HFF-Myc (cell line): ENCODE results near the gene EPC1.
"Not testable (repeated sequence)": the region's sequence is repeated elsewhere in the genome, so short reads cannot be mapped to it uniquely, and the experiment has no call there.

ENCODE experiments used
- DNase-seq: peaks from one replicate; pipeline ENCODE4 v3.0.0-alpha.2; 2011; ENCODE audit warnings: low read depth; ENCODE audit errors: extremely low read depth
- H3K4me3 ChIP-seq: replicated peaks from 2 replicates; pipeline ENCODE4 v1.5.1; 2011; ENCODE audit warnings: low read depth, mild to moderate bottlenecking, control low read depth, low read length
- TF ChIP-seq, protein P1 (sequence below): IDR thresholded peaks from 2 replicates; pipeline ENCODE4 v1.5.1; 2012; ENCODE audit warnings: mild to moderate bottlenecking, low read depth, low read length, control low read depth; ENCODE audit errors: missing control alignments

The EPC1 gene

DNA sequence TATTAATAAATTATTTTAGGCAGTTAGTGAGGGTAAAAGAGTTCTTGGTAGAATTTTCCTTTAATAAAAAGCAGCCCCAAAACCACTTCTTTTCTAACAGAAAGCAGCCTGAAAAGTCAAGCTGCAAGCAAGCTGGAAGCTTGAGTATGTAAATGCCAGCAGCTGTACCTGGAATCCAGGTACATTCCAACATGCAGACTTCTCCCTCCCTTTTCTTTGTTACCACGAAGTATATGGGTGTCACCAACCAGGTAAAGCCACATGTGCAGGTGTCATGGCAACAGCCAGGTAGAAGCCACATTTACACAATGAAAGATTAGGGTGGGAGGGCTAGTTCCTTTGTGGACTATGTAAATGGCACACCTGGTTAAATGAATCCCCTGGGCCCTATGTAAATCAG lies 114.6 kb downstream of the EPC1 start:
- DNase-seq: no peak
- no peak overlapping the region for H3K4me3 ChIP-seq
- TF ChIP-seq, protein P1, sequence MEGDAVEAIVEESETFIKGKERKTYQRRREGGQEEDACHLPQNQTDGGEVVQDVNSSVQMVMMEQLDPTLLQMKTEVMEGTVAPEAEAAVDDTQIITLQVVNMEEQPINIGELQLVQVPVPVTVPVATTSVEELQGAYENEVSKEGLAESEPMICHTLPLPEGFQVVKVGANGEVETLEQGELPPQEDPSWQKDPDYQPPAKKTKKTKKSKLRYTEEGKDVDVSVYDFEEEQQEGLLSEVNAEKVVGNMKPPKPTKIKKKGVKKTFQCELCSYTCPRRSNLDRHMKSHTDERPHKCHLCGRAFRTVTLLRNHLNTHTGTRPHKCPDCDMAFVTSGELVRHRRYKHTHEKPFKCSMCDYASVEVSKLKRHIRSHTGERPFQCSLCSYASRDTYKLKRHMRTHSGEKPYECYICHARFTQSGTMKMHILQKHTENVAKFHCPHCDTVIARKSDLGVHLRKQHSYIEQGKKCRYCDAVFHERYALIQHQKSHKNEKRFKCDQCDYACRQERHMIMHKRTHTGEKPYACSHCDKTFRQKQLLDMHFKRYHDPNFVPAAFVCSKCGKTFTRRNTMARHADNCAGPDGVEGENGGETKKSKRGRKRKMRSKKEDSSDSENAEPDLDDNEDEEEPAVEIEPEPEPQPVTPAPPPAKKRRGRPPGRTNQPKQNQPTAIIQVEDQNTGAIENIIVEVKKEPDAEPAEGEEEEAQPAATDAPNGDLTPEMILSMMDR: no peak

DNA sequence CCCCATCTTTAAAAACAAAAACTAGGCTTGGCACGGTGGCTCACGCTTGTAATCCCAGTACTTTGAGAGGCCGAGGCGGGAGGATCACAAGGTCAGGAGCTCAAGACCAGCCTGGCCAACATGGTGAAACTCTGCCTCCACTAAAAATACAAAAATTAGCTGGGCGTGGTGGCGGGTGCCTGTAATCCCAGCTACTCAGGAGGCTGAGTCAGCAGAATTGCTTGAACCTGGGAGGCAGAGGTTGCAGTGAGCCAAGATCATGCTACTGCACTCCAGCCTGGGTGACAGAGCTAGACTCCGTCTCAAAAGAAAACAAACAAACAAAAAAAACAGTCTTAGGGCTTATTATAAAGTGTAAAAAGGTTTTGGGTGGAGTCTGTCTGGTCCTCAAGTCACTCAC lies 117.2 kb downstream of the EPC1 start:
- not testable (repeated sequence) for DNase-seq, H3K4me3 ChIP-seq

DNA sequence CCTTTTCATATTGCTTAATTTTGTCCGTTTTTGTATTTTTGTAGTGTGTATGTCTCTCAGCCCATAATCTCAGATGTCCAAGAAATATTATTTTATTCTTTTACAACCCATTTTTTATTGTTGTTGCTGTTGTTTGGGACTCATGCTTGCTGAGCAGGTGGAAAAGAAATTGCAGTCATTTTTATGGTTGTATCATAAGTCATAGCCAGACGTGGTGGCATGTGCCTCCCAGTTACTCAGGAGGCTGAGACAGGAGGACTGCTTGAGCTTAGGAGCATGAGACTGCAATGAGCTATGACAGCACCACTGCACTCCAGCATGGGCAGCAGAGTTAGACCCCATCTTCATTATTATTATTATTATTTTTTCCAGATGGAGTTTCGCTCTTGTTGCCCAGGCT lies 117.8 kb downstream of the EPC1 start:
- H3K4me3 ChIP-seq: no peak overlapping the region
- no peak for DNase-seq
- TF ChIP-seq, protein P1: no peak

DNA sequence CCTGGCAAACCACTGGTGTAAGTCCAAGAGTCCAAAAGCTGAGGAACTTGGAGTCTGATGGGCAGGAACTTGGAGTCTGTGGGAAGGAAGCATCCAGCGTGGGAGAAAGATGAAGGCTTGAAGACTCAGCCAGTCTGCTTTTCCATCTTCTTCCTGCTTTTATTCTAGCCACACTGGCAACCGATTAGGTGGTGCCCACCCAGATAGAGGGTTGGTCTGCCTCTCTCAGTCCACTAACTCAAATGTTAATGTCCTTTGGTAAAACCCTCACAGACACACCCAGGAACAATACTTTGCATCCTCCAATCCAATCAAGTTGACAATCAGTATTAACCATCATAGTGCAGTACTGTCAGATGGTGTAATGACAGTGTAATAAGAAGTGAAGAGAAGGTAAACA lies 119.2 kb downstream of the EPC1 start:
- DNase-seq: no peak
- no peak overlapping the region for H3K4me3 ChIP-seq
- TF ChIP-seq, protein P1: no peak

DNA sequence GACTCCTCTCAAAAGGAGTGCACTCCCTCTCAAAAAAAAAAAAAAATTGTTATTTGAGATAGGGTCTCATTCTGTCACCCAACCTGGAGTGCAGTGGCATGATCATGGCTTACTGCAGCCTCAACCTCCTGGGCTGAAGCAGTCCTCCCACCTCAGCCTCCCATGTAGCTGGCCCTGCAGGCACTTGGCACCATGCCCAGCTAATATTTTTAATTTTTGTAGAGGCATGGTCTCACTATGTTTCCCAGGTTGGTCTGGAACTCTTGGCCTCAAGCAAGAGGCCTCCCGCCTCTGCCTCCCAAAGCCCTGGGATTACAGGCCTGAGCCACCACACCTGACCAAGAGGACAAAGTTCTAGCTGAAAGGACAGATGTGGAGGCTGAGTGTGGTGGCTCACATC lies 120.3 kb downstream of the EPC1 start:
- TF ChIP-seq, protein P1: no peak
- DNase-seq: no peak
- no peak overlapping the region for H3K4me3 ChIP-seq

DNA sequence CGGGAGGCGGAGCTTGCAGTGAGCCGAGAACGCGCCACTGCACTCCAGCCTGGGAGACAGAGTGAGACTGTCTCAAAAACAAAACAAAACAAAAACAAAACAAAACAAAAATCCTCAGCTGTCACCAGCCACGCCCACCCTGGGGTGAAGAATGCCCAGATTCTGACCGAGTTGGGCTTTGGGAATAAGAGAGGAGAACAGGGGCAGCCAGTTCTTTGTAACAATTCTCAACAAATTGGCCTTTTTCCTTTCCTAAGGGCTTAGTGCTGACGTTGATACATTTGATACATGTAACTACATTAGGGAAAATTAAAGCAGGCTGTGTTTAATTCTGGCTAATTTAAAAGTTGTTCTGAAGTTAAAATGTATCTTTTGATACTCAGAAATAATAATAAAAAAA lies 121.0 kb downstream of the EPC1 start:
- TF ChIP-seq, protein P1: no peak
- H3K4me3 ChIP-seq: no peak overlapping the region
- DNase-seq: no peak

DNA sequence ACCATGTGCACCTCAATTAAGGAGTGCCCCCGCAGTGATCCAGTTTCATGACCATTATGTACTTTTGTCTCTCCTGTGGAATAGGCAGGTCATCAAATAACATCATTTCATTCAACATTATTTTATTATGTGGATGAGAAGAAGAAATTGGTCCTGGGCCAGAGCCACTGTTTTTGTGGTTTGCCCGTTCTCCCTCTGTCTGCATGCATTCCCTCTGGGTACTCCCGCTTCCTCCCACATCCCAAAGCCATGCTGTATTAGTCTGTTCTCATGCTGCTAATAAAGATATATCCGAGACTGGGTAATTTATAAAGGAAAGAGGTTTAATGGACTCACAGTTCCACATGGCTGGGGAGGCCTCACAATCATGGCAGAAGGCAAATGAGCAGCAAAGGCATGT lies 124.6 kb downstream of the EPC1 start:
- DNase-seq, H3K4me3 ChIP-seq: not testable (repeated sequence)

DNA sequence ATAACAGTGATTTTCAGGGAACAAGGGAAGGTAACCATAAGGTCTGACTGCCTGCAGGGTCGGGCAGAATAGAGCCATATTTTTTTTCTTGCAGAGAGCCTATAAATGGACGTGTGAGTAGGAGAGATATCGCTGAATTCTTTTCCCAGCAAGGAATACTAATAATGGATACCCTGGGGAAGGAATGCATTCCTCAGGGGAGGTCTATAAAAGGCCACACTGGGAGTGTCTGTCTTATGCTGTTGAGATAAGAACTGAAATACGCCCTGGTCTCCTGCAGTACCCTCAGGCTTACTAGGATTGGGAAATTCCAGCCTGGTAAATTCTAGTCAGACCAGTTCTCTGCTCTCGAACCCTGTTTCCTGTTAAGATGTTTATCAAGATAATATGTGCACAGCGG lies 127.8 kb downstream of the EPC1 start:
- not testable (repeated sequence) for DNase-seq, H3K4me3 ChIP-seq

DNA sequence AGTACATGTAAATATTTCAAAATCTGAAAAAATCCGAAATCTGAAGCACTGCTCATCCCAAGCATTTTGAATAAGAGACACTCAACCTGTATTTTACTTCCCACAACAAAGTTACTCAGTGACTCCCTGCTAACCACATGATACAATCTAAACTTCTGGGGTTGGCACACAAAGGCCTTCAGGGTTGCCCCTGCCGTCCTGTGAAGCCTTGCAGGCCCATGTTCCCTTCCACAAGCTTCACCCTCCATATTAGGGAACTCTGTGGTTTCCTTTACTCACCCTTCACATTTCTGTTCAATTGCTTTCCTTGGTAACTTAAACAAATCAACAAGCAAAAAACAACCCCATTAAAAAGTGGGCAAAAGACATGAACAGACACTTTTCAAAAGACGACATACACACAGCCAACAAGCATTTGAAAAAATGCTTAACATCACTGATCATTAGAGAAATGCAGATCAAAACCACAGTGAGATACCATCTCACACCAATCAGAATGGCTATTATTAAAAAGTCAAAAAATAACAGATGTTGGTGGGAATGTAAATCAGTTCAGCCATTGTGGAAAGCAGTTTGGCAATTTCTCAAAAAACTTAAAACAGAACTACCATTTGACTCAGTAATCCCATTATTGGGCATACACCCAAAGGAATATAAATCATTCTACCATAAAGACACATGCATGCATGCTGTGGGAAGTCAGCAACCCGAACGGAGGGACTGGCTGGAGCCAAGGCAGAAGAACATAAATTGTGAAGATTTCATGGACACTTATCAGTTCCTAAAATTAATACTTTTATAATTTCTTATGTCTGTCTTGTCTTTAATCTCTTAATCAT lies 128.5 kb downstream of the EPC1 start:
- H3K4me3 ChIP-seq: not testable (repeated sequence)

More for the DNA sequence above, 128.5 kb downstream of the EPC1 start:
- not testable (repeated sequence) for DNase-seq
